Hematopoietic multipotent progenitor cell treated with erythropoietin and hydrocortisone succinate and interleukin-3 and kit ligand, for 17 days (in vitro differentiated cells): Measurements from ENCODE around the gene UHRF1.
"Not testable (repeated sequence)": the region's sequence is repeated elsewhere in the genome, so short reads cannot be mapped to it uniquely, and the experiment has no call there.

Experiments
- DNase-seq: peaks from one replicate; pipeline ENCODE4 v3.0.0-alpha.2; 2015; ENCODE audit warnings: low spot score

Gene UHRF1

GRCh38 chr19:4900879-4901278 is 8.4 kb upstream of the UHRF1 start:
- not testable (repeated sequence) for DNase-seq

DNA sequence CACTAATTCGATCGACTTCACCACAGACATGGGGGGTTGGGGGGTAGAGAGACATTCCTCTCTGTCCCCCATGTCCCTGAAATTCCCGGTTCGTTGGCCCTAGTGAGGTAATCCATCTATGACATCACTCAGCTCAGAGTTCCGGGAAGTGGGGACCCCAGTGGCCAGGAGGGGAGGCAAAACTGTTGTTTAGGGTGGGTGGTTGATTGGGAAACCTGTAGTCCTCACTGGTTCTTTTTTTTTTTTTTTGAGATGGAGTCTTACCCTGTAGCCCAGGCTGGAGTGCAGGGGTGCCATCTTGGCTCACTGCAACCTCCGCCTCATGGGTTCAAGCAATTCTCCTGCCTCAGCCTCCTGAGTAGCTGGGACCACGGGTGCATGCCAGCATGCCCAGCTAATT is 6.5 kb upstream of the UHRF1 start, which contains the start of gene ARRDC5:
TSS of gene ARRDC5 (minus strand) at position 101 of the 400 bp plus-strand sequence. CDS start at position 30, 71 bp downstream.
- no peak for DNase-seq

DNA sequence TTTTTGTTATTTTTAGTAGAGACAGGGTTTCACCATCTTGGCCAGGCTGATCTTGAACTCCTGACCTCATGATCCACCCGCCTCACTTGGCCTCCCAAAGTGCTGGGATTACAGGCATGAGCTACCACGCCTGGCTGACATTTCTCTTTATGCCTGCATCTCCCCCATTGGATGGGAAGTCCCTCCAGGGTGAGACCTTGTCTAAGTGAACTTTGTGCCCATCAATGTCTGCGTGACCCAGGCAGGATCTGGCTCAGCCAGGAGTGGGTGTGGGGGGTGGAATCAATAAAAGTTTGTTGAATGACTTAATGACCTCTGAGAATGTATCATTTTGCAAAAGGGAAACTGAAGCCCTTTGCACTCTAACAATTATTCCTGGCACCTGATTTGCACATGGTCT is 4.8 kb upstream of the UHRF1 start:
- no peak for DNase-seq

GRCh38 chr19:4906963-4907362 is 2.3 kb upstream of the UHRF1 start:
- DNase-seq = no peak

DNA sequence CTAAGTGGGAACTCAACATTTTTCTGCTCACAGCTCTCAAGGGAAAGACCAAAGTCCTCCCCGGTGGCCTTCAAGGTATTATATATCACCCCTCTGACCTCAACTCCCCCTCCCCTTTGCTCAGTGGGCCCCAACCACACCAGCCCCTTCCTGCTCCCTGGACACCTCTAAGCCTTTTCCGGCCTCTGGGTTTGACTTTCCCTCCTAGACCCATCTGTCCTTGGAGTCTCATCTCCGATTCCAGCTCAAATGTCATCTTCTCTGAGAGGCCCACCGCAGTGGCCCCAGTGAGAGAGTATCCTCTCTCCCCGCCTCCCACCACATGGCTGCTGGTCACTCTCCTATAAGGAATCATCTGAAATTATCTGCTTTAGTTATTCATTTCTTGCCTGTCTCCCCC is 941 bp upstream of the UHRF1 start:
- DNase-seq = no peak

- DNase-seq = no peak
Observed at GRCh38 chr19:4908781-4909155, 533 bp upstream of the UHRF1 start.

GRCh38 chr19:4909897-4910593 is 744 bp downstream of the UHRF1 start:
- peak; percentile 86 for DNase-seq

DNA sequence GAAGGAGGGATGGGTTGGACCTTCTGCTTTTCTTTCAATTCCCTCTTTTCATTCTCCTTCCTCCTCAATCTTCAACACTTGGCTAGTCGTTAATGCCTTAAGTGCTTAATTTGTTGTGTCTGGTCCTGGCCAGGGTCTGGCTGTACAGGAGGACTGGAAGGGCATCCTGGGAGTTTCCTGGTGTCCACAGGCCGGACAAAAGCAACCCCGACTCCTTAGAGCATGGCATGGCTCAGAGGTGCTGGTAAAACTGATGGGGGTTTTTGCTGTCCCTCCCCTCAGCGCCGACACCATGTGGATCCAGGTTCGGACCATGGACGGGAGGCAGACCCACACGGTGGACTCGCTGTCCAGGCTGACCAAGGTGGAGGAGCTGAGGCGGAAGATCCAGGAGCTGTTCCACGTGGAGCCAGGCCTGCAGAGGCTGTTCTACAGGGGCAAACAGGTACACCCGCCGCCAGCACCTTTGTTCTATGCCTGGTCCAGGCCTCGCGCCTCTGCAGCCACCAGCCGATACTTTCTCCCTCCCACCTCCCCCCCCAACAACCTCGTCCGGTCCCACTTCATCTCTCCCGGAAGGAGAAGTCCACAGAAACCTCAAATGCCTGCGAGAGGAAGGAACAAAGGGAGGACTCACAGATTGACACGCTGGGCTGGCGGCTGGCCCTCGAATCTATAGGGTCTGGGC is 1.4 kb downstream of the UHRF1 start:
- no peak for DNase-seq

DNA sequence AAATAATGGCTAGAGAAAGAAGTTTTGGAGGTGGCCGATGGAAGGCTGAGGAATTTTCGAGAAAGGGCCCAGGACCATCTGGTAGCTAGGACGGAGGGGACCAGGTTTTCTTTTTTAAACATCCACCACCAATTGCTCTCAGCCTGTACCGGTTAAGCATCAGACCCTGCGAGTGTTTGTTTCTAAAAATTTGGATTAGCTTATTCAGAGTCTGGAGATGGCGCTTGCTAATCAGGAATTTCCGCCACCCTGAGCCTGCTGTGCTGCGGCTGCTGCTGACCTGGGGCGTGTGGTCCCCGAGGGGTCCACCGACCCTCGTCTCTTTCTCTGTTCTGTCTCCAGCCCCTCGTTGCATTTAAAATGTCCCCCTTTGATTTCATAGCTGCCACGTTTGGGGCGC is 2.0 kb downstream of the UHRF1 start:
- DNase-seq = no peak

- DNase-seq = peak; percentile 51
Observed at GRCh38 chr19:4911786-4912672, 2.7 kb downstream of the UHRF1 start.

DNA sequence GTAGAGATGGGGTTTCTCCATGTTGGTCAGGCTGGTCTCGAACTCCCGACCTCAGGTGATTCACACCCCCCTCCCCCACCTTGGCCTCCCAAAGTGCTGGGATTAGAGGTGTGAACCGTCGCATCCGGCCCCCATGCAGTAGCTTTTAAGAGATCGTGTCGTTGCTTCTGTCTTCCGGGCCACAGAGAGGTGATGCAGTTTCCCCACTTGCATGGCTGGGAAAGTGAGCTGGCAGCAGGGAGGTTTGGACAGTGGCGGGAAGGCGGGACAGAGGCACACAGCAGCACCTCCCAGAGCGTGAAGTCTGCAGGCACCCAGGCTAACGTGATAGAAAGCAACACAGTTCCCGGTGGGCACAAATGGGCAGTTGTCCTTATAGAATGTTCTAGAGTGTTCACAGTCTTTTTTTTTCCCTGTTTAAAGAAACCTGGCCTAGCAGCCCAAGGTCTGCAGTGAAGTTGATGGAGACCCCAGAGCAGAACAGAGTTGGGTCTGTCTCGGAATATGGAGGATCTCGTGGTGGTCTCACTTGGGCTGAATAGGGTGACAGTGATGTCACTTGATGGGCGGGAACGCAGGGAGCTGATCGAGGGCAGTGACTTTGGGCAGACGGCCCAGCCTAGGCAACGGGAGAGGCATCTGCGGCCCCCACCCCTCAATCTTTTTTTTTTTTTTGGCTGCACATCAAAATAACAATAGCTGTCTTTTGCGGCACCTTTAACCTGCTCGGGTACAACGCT is 4.9 kb downstream of the UHRF1 start:
- DNase-seq = no peak

- DNase-seq = peak; percentile 45
Observed at GRCh38 chr19:4914736-4915501, 5.6 kb downstream of the UHRF1 start.

GRCh38 chr19:4916292-4917082 is 7.2 kb downstream of the UHRF1 start:
- no peak for DNase-seq

DNA sequence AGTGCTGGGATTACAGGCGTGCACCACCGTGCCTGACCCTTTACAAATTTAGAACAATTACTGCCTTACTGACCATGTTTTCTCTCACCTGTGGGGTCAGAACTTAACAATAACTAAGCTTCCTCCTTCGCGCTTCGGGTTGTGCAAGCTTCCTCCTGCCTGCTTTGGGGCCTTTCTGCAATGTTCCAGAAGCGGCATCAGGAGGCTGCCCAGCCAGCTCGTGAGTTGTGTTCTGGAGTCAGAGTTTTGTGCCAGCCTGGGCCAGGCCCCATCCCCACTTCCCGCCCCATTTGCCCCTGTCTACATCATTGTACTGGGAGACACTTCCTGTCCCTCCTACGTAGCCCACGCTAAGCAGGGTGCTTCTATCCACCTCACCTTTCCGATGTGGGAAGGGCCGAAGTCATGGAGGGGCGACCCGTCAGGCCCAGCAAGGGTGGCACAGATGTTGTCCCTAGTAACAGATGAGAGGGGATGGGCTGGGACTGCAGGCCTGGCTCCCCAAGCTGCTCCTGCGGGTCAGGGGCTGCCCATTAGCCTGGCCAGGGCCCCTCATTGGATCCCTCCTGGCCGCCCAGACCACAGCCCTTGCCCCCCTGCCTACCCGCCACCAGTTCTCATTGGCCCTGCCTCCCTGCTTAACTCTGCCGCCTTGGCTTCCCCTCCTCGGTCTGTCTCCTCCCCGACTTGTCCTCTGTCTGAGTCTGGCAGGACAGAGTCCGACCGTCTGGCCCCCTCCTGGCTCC is 13.4 kb downstream of the UHRF1 start:
- DNase-seq = no peak

DNA sequence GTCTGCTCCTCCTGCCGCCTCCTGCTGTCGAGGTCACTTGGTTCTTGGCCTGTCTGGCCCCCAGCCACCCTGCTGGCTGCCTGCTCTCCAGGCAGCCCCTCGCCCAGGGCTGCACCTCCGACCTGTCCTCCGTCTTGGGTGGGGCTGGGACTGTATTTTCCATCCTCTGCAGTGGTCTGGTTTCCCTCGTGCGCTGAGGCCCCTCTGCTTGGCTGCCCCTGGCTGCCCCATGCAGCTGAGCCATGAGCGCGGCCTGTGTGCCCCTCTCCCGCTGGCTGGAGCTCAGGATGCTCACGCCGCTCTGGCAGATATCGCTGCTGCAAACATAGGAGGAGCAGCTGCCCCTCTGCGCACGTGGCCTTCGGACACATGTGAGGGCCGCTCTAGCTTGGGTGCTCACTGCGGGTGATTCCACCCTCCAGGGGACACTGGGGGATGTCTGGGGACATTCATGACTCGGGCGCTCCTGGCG is 14.0 kb downstream of the UHRF1 start:
- DNase-seq = no peak

DNA sequence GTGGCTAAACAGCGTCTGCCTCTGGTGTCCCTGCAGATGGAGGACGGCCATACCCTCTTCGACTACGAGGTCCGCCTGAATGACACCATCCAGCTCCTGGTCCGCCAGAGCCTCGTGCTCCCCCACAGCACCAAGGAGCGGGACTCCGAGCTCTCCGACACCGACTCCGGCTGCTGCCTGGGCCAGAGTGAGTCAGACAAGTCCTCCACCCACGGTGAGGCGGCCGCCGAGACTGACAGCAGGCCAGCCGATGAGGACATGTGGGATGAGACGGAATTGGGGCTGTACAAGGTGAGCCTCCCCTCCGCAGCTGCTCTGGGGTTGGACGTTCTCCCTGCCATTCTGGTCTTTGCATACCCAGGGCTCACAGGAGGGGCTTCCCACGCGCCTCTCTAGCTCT is 19.9 kb downstream of the UHRF1 start:
- no peak for DNase-seq

GRCh38 chr19:4930664-4931063 is 21.4 kb downstream of the UHRF1 start:
- DNase-seq = no peak

DNA sequence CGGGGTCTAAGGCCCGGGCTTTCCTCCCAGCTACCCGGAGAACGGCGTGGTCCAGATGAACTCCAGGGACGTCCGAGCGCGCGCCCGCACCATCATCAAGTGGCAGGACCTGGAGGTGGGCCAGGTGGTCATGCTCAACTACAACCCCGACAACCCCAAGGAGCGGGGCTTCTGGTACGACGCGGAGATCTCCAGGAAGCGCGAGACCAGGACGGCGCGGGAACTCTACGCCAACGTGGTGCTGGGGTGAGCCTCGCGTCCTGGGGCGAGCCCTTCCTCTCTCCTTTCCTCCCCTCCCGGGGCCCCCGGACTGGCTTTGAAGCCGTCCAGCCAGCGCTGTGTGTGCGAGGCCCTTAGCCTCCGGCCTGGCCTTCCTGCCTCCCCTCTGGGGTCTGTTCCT is 23.4 kb downstream of the UHRF1 start:
- no peak for DNase-seq

- DNase-seq = no peak
Observed at GRCh38 chr19:4933528-4933927, 24.2 kb downstream of the UHRF1 start.

GRCh38 chr19:4935444-4935843 is 26.1 kb downstream of the UHRF1 start:
- DNase-seq = no peak
